IMR-90 (cell line): ENCODE measurements around the gene MAML3. TPM values are rescaled to one million over a fixed set of nuclear protein-coding genes. Genes with fewer than 3 reads are reported as not detected.

ENCODE experiments used
- ATAC-seq: fragments of 200-7000 bp; cut with Tn5 transposase; 2 replicates; pipeline ENCODE4 v1.9.1; 2020; ENCODE audit warnings: low read depth, mild to moderate bottlenecking, moderate library complexity
- BruUV-seq: library from RNA; stranded (reverse); fragments of 400-500 nt; replicated peaks from 2 replicates; lab custom pipeline; 2021; lab: Mats Ljungman, UMichigan
- CTCF ChIA-PET: fragments of 300-600 bp; formaldehyde crosslinking; extraction: SDS; loops from one replicate; lab custom pipeline; 2021; ENCODE audit warnings: antibody characterized with exemption; lab: Yijun Ruan, JAX
- POLR2A ChIA-PET: fragments of 300-600 bp; sonication (Branson Sonifier 250); formaldehyde crosslinking; loops from one replicate; lab custom pipeline; 2022; ENCODE audit warnings: antibody characterized with exemption; ENCODE audit not compliant: unreplicated experiment; lab: Charles Lee
- DNase-seq: peaks from one replicate; pipeline ENCODE4 v3.0.0; 2013
- H2AFZ ChIP-seq: replicated peaks from 2 replicates; pipeline ENCODE3; 2013; ENCODE audit warnings: low read length, mild to moderate bottlenecking; ENCODE audit not compliant: poor library complexity
- H2AK5ac ChIP-seq: 2 replicates; pipeline ENCODE4 v1.6.1; 2013; ENCODE audit warnings: low read depth, low read length, inconsistent platforms
- H2AK9ac ChIP-seq: replicated peaks from 2 replicates; pipeline ENCODE3; 2013; ENCODE audit warnings: mild to moderate bottlenecking, low read depth, low read length, moderate library complexity; ENCODE audit not compliant: poor library complexity
- H2BK120ac ChIP-seq: 2 replicates; pipeline ENCODE4 v1.6.1; 2013; ENCODE audit warnings: low read depth, low read length, inconsistent platforms
- H2BK15ac ChIP-seq: 3 replicates; pipeline ENCODE4 v1.6.1; 2013; ENCODE audit warnings: low read depth, low read length, inconsistent platforms
- H2BK20ac ChIP-seq: 2 replicates; pipeline ENCODE4 v1.6.1; 2013; ENCODE audit warnings: low read depth, mild to moderate bottlenecking, inconsistent platforms, low read length, moderate library complexity
- H2BK5ac ChIP-seq: 2 replicates; pipeline ENCODE4 v1.6.1; 2013; ENCODE audit warnings: mild to moderate bottlenecking, low read depth, low read length, inconsistent platforms; ENCODE audit not compliant: poor library complexity, severe bottlenecking
- H3K14ac ChIP-seq: replicated peaks from 2 replicates; pipeline ENCODE4 v1.6.1; 2013; ENCODE audit warnings: low read depth, low read length, inconsistent platforms
- H3K18ac ChIP-seq: 2 replicates; pipeline ENCODE4 v1.6.1; 2013; ENCODE audit warnings: low read depth, low read length, control low read depth
- H3K23ac ChIP-seq: 2 replicates; pipeline ENCODE4 v1.6.1; 2013; ENCODE audit warnings: low read depth, low read length, inconsistent platforms
- H3K27ac ChIP-seq: 2 replicates; pipeline ENCODE4 v1.5.1; 2013; ENCODE audit warnings: mild to moderate bottlenecking, control low read depth, low read length; ENCODE audit not compliant: insufficient read depth
- H3K27me3 ChIP-seq: 2 replicates; pipeline ENCODE4 v1.6.1; 2013; ENCODE audit warnings: low read length; ENCODE audit not compliant: control insufficient read depth, insufficient read depth
- H3K36me3 ChIP-seq: 2 replicates; pipeline ENCODE4 v1.6.1; 2013; ENCODE audit warnings: low read length, mixed read lengths; ENCODE audit not compliant: control insufficient read depth, insufficient read depth
- H3K4ac ChIP-seq: 2 replicates; pipeline ENCODE4 v1.6.1; 2013; ENCODE audit warnings: low read depth, low read length, inconsistent platforms
- H3K4me1 ChIP-seq: 2 replicates; pipeline ENCODE4 v1.6.1; 2013; ENCODE audit warnings: low read length, mixed read lengths; ENCODE audit not compliant: control insufficient read depth, insufficient read depth
- H3K4me2 ChIP-seq: 2 replicates; pipeline ENCODE4 v1.6.1; 2013; ENCODE audit warnings: low read depth, mild to moderate bottlenecking, control low read depth, low read length, moderate library complexity
- H3K4me3 ChIP-seq: 2 replicates; pipeline ENCODE4 v1.5.1; 2013; ENCODE audit warnings: low read depth, mild to moderate bottlenecking, control low read depth, low read length, moderate library complexity; ENCODE audit not compliant: insufficient read depth
- H3K56ac ChIP-seq: 2 replicates; pipeline ENCODE4 v1.6.1; 2013; ENCODE audit warnings: low read length, inconsistent platforms; ENCODE audit not compliant: insufficient read depth; ENCODE audit errors: extremely low read depth
- H3K79me1 ChIP-seq, 2 experiments: 2 replicates each; pipeline ENCODE4 v1.6.1; 2013; ENCODE audit warnings: low read length in 2 of 2, inconsistent platforms in 1 of 2, low read depth in 1 of 2
- H3K9ac ChIP-seq: 2 replicates; pipeline ENCODE4 v1.6.1; 2013; ENCODE audit warnings: low read depth, low read length, control low read depth
- H3K9me1 ChIP-seq: 2 replicates; pipeline ENCODE4 v1.6.1; 2013; ENCODE audit warnings: low read length, inconsistent platforms; ENCODE audit not compliant: insufficient read depth
- H3K9me3 ChIP-seq: 2 replicates; pipeline ENCODE4 v1.6.1; 2013; ENCODE audit warnings: low read length; ENCODE audit not compliant: control insufficient read depth, insufficient read depth
- H4K20me1 ChIP-seq: 2 replicates; pipeline ENCODE4 v1.6.1; 2013; ENCODE audit warnings: low read length, inconsistent platforms; ENCODE audit not compliant: insufficient read depth
- H4K5ac ChIP-seq: 2 replicates; pipeline ENCODE4 v1.6.1; 2013; ENCODE audit warnings: mild to moderate bottlenecking, low read depth, low read length, control low read depth
- H4K8ac ChIP-seq, 2 experiments: 2 replicates each; pipeline ENCODE4 v1.6.1; 2013; ENCODE audit warnings: low read depth in 2 of 2, low read length in 2 of 2, control low read depth in 1 of 2, inconsistent platforms in 1 of 2
- H4K91ac ChIP-seq: 2 replicates; pipeline ENCODE4 v1.6.1; 2013; ENCODE audit warnings: low read depth, low read length, inconsistent platforms; ENCODE audit not compliant: insufficient read depth
- BHLHE40 ChIP-seq: fragments of 150-350 bp; IDR thresholded peaks from 2 replicates; pipeline ENCODE4 v1.6.1; 2016; ENCODE audit warnings: mild to moderate bottlenecking, low read depth, low read length
- CEBPB ChIP-seq: IDR thresholded peaks from 2 replicates; pipeline ENCODE4 v1.6.1; 2012; ENCODE audit warnings: low read depth, low read length, improper control_type of control experiment
- CHD1 ChIP-seq: IDR thresholded peaks from 2 replicates; pipeline ENCODE4 v1.6.1; 2012; ENCODE audit warnings: low read depth, low read length, improper control_type of control experiment
- FOS ChIP-seq: fragments of 150-350 bp; IDR thresholded peaks from 2 replicates; pipeline ENCODE4 v1.6.1; 2016; ENCODE audit warnings: low read depth, low read length
- MAFK ChIP-seq: IDR thresholded peaks from 2 replicates; pipeline ENCODE4 v1.6.1; 2012; ENCODE audit warnings: low read depth, low read length, improper control_type of control experiment
- MAZ ChIP-seq: IDR thresholded peaks from 2 replicates; pipeline ENCODE4 v1.6.1; 2012; ENCODE audit warnings: low read depth, mild to moderate bottlenecking, low read length, improper control_type of control experiment, moderate library complexity, borderline replicate concordance
- MXI1 ChIP-seq: IDR thresholded peaks from 2 replicates; pipeline ENCODE4 v1.6.1; 2012; ENCODE audit warnings: low read depth, mild to moderate bottlenecking, low read length, moderate library complexity, borderline replicate concordance
- NFE2L2 ChIP-seq: fragments of 150-350 bp; IDR thresholded peaks from 2 replicates; pipeline ENCODE4 v1.6.1; 2016; ENCODE audit warnings: low read depth, mild to moderate bottlenecking, low read length
- POLR2A ChIP-seq: IDR thresholded peaks from 2 replicates; pipeline ENCODE4 v1.6.1; 2012; ENCODE audit warnings: mild to moderate bottlenecking, low read depth, low read length
- RAD21 ChIP-seq: IDR thresholded peaks from 2 replicates; pipeline ENCODE4 v1.6.1; 2012; ENCODE audit warnings: low read length, improper control_type of control experiment
- RCOR1 ChIP-seq: IDR thresholded peaks from 2 replicates; pipeline ENCODE4 v1.6.1; 2012; ENCODE audit warnings: mild to moderate bottlenecking, low read length, improper control_type of control experiment; ENCODE audit not compliant: insufficient replicate concordance
- RFX5 ChIP-seq: IDR thresholded peaks from 2 replicates; pipeline ENCODE4 v1.8.0; 2012; ENCODE audit warnings: low read depth, mild to moderate bottlenecking, low read length, moderate library complexity
- SMC3 ChIP-seq: fragments of 150-350 bp; IDR thresholded peaks from 2 replicates; pipeline ENCODE4 v1.6.1; 2016; ENCODE audit warnings: low read depth, mild to moderate bottlenecking, antibody characterized with exemption, low read length, moderate library complexity
- WGBS, 2 experiments: methylation state at CpG; one replicate each; pipeline versions ENCODE4 v1.1.5 to v1.1.7; 2013; ENCODE audit warnings: missing lambda C conversion rate in 2 of 2; ENCODE audit not compliant: insufficient read length in 1 of 2; ENCODE audit errors: extremely low coverage in 2 of 2; 5-methylcytosine and 5-hydroxymethylcytosine counted together
- dilution Hi-C: fragments of 300-500 bp; cut with HindIII; formaldehyde crosslinking; loops from one replicate; pipeline ENCODE4 v1.14.3; 2018; ENCODE audit warnings: low sequenced_read_pairs; ENCODE audit not compliant: unreplicated experiment
- in situ Hi-C: fragments of 300-500 bp; cut with MboI; formaldehyde crosslinking; loops from 3 replicates; pipeline ENCODE4 v1.14.3; 2019; ENCODE audit warnings: low sequenced_read_pairs, inconsistent platforms, mixed read lengths
- intact Hi-C: fragments of 100-400 bp; cut with micrococcal nuclease; formaldehyde crosslinking; loops from 2 replicates; pipeline ENCODE4 v1.10.0; 2022
- polyA plus RNA-seq, 3 experiments: library from polyadenylated mRNA; depleted of rRNA; stranded (reverse); fragments of >200 nt; gene quantifications; 2 replicates each; pipeline ENCODE4 v1.2.3, GENCODE V29; 2012; ENCODE audit warnings: low replicate concordance in 1 of 3
- total RNA-seq: library from RNA; depleted of rRNA; stranded (reverse); fragments of >200 nt; gene quantifications from 2 replicates; pipeline ENCODE4 v1.2.3, GENCODE V29; 2012
- TF ChIP-seq, protein P1 (sequence below): fragments of 150-350 bp; IDR thresholded peaks from 2 replicates; pipeline ENCODE4 v1.6.1; 2017; ENCODE audit warnings: mild to moderate bottlenecking, antibody characterized with exemption, low read length, low read depth
- TF ChIP-seq, protein P2 (sequence below): fragments of 150-350 bp; IDR thresholded peaks from 2 replicates; pipeline ENCODE4 v1.6.1; 2016; ENCODE audit warnings: low read depth, mild to moderate bottlenecking, low read length, moderate library complexity, borderline replicate concordance
- TF ChIP-seq, protein P3 (sequence below): conservative IDR thresholded peaks from 2 replicates; pipeline ENCODE4 v1.5.1; 2012; ENCODE audit warnings: mild to moderate bottlenecking, low read depth, low read length, improper control_type of control experiment

Gene MAML3
- total and polyA plus RNA-seq, 2 of the 4 experiments (the other 2 are of a cell fraction), result 0.90 to 1.7 TPM

DNA sequence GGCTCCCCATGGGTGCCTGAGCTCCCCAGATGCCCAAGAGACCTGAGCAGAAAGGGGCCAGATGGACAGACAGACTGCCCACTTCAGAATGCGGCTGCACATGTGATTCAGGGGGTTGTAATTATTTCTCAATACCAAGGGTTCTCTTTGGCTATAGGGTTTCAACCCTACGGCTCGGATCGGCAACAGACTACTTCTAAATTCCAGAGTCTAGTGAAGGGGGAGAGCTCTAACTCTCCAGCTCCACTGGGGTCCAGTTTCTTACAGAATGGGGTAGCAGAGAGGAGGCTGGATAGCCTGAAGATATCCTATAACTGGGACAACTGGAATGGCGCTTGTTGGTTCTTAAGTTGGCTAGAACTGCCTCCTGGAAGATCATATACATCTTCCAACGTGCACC, 352.1 kb downstream of the MAML3 start:
- Histone ChIP-seq H2BK15ac (no peak overlapping the region), H3K14ac (no peak overlapping the region), H2BK120ac (no peak overlapping the region), H3K4me2 (no peak overlapping the region), H3K56ac (no peak overlapping the region), H3K79me1 (no peaks in the 10 kb centered on the region; a peak in 1 of 4 replicates), H3K4ac (no peak overlapping the region), H3K9me1 (no peaks in the 10 kb centered on the region; the same call in 1 of the 2 replicates), H2BK5ac (no peak overlapping the region), H3K4me3 (no peak overlapping the region), H4K91ac (no peak overlapping the region), H3K9me3 (no peaks in the 10 kb centered on the region), H4K5ac (no peak overlapping the region), H4K8ac (no peak overlapping the region), H3K27me3 (no peaks in the 10 kb centered on the region), H4K20me1 (no peaks in the 10 kb centered on the region), H3K36me3 (no peaks in the 10 kb centered on the region), H2BK20ac (no peak overlapping the region), H3K4me1 (no peaks in the 10 kb centered on the region), H2AFZ (no peak overlapping the region), H3K9ac (no peak overlapping the region), H2AK9ac (no peak overlapping the region), H2AK5ac (no peak overlapping the region), H3K18ac (no peak overlapping the region), H3K27ac (no peak overlapping the region), H3K23ac (no peak overlapping the region)
- ATAC-seq (no peak), DNase-seq (no peak)
- 100% methylated on average over 2 of the region's 6 CpGs; no CpG with 5 or more reads in 1 of the 2 experiments for WGBS, 2 experiments
- intact Hi-C loops (no loop called here), in situ Hi-C loops (no loop called here), dilution Hi-C loops (no loop called here)
- ChIA-PET POLR2A (no interaction called here), CTCF (no interaction called here)
- TF ChIP-seq MAZ (no peak), RCOR1 (no peak), MXI1 (no peak), NFE2L2 (no peak), MAFK (no peak), RAD21 (no peak), POLR2A (no peak), FOS (no peak), SMC3 (no peak), RFX5 (no peak), CHD1 (no peak), CEBPB (no peak), BHLHE40 (no peak)
- TF ChIP-seq, protein P1, sequence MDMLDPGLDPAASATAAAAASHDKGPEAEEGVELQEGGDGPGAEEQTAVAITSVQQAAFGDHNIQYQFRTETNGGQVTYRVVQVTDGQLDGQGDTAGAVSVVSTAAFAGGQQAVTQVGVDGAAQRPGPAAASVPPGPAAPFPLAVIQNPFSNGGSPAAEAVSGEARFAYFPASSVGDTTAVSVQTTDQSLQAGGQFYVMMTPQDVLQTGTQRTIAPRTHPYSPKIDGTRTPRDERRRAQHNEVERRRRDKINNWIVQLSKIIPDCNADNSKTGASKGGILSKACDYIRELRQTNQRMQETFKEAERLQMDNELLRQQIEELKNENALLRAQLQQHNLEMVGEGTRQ, result no peak
- TF ChIP-seq, protein P2, sequence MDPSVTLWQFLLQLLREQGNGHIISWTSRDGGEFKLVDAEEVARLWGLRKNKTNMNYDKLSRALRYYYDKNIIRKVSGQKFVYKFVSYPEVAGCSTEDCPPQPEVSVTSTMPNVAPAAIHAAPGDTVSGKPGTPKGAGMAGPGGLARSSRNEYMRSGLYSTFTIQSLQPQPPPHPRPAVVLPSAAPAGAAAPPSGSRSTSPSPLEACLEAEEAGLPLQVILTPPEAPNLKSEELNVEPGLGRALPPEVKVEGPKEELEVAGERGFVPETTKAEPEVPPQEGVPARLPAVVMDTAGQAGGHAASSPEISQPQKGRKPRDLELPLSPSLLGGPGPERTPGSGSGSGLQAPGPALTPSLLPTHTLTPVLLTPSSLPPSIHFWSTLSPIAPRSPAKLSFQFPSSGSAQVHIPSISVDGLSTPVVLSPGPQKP, result no peak
- TF ChIP-seq, protein P3, sequence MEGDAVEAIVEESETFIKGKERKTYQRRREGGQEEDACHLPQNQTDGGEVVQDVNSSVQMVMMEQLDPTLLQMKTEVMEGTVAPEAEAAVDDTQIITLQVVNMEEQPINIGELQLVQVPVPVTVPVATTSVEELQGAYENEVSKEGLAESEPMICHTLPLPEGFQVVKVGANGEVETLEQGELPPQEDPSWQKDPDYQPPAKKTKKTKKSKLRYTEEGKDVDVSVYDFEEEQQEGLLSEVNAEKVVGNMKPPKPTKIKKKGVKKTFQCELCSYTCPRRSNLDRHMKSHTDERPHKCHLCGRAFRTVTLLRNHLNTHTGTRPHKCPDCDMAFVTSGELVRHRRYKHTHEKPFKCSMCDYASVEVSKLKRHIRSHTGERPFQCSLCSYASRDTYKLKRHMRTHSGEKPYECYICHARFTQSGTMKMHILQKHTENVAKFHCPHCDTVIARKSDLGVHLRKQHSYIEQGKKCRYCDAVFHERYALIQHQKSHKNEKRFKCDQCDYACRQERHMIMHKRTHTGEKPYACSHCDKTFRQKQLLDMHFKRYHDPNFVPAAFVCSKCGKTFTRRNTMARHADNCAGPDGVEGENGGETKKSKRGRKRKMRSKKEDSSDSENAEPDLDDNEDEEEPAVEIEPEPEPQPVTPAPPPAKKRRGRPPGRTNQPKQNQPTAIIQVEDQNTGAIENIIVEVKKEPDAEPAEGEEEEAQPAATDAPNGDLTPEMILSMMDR, result no peak
- BruUV-seq, result no TSS peak
